Upper lobe of left lung (tissue), 4 donors: ENCODE measurements around the gene EEF1E1.

Experiments
- POLR2A ChIP-seq, 4 donors: fragments of 450-650 bp; IDR thresholded peaks; one replicate each; pipeline ENCODE4 v1.5.1; 2016 to 2017; ENCODE audit warnings: antibody characterized with exemption in 4 of 4, mild to moderate bottlenecking in 2 of 4
- TF ChIP-seq, protein P1 (sequence below), 6 experiments: fragments of 450-650 bp in 4 of 6; fragments of 200-600 bp in 2 of 6; sonication (generic) in 2 of 6; IDR thresholded peaks; one replicate each; pipeline ENCODE4 v1.5.1; 2016 to 2019; ENCODE audit warnings: antibody characterized with exemption in 6 of 6

DNA sequence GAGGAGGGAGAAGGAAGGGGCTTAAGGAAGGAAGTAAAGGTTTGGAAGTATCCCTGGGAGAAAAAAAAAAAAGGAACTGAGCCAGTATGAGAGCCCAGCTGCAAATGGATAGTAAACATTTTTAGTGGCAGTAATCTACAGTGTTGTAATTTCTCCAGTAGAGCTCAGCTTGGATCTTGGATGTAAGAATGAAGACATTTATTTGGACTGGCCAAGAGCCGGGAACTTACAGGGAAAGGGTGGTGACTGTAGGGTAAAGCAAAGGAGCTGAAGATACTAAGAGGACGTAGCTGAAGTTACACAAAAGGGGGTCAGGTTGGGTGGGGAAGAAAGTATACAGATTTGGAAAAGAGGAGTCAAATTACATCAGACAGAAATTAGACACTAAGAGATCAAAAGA is 13.5 kb downstream of the EEF1E1 start:
- TF ChIP-seq, protein P1, sequence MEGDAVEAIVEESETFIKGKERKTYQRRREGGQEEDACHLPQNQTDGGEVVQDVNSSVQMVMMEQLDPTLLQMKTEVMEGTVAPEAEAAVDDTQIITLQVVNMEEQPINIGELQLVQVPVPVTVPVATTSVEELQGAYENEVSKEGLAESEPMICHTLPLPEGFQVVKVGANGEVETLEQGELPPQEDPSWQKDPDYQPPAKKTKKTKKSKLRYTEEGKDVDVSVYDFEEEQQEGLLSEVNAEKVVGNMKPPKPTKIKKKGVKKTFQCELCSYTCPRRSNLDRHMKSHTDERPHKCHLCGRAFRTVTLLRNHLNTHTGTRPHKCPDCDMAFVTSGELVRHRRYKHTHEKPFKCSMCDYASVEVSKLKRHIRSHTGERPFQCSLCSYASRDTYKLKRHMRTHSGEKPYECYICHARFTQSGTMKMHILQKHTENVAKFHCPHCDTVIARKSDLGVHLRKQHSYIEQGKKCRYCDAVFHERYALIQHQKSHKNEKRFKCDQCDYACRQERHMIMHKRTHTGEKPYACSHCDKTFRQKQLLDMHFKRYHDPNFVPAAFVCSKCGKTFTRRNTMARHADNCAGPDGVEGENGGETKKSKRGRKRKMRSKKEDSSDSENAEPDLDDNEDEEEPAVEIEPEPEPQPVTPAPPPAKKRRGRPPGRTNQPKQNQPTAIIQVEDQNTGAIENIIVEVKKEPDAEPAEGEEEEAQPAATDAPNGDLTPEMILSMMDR (IDR thresholded peaks at IDR 0.05): no peak
- TF ChIP-seq POLR2A (IDR thresholded peaks at IDR 0.05): no peak
